ENCODE data around the gene L3MBTL1.
"Not testable (repeated sequence)": the region's sequence is repeated elsewhere in the genome, so short reads cannot be mapped to it uniquely, and the experiment has no call there.

The L3MBTL1 gene

GRCh38 chr20:43560974-43561373, 53.5 kb downstream of the L3MBTL1 start:
- no peak for DNase-seq

- DNase-seq = no peak
These were observed 55.9 kb downstream of the L3MBTL1 start for GRCh38 chr20:43563429-43563828.

GRCh38 chr20:43563991-43564390, 56.5 kb downstream of the L3MBTL1 start:
- DNase-seq = no peak

GRCh38 chr20:43564455-43564854, 57.0 kb downstream of the L3MBTL1 start:
- no peak for DNase-seq

GRCh38 chr20:43564993-43565757, 57.7 kb downstream of the L3MBTL1 start:
- DNase-seq = no peak

- no peak for DNase-seq
These were observed 58.2 kb downstream of the L3MBTL1 start for GRCh38 chr20:43565758-43566104.

- DNase-seq = no peak
These were observed 60.0 kb downstream of the L3MBTL1 start for GRCh38 chr20:43567477-43567876.

- DNase-seq = no peak
These were observed 61.2 kb downstream of the L3MBTL1 start for GRCh38 chr20:43568706-43569105.

- DNase-seq = no peak
These were observed 61.8 kb downstream of the L3MBTL1 start for GRCh38 chr20:43569282-43569681.

- DNase-seq = no peak
These were observed 63.0 kb downstream of the L3MBTL1 start for GRCh38 chr20:43570496-43570895.

- no peak for DNase-seq
These were observed 63.8 kb downstream of the L3MBTL1 start for GRCh38 chr20:43571310-43571709.

- no peak for DNase-seq
These were observed 64.3 kb downstream of the L3MBTL1 start for GRCh38 chr20:43571771-43572170.

GRCh38 chr20:43572891-43573290, 65.4 kb downstream of the L3MBTL1 start:
- no peak for DNase-seq

- no peak for DNase-seq
These were observed 68.6 kb downstream of the L3MBTL1 start for GRCh38 chr20:43576108-43576507.

GRCh38 chr20:43579861-43580793, 72.6 kb downstream of the L3MBTL1 start:
- no peak for DNase-seq

- DNase-seq = no peak
These were observed 75.8 kb downstream of the L3MBTL1 start for GRCh38 chr20:43583133-43583864.

GRCh38 chr20:43583982-43584432, 76.5 kb downstream of the L3MBTL1 start:
- DNase-seq = peak; percentile 88

GRCh38 chr20:43584448-43585136, 77.1 kb downstream of the L3MBTL1 start:
- peak; percentile 54 for DNase-seq

GRCh38 chr20:43586641-43587040, 79.1 kb downstream of the L3MBTL1 start:
- DNase-seq = no peak

- DNase-seq = not testable (repeated sequence)
These were observed 81.0 kb downstream of the L3MBTL1 start for GRCh38 chr20:43588526-43588925.

GRCh38 chr20:43590036-43590391, 82.5 kb downstream of the L3MBTL1 start:
- no peak for DNase-seq
